Left colon (tissue), 2 donors: ENCODE results near the gene ASF1B. TPM values are rescaled to one million over a fixed set of nuclear protein-coding genes. Genes with fewer than 3 reads are reported as not detected.

ENCODE experiments used
- ATAC-seq: fragments of 200-7000 bp; cut with Tn5 transposase; one replicate; pipeline ENCODE4 v1.9.1; 2020; ENCODE audit warnings: mild to moderate bottlenecking, moderate library complexity
- DNase-seq, 2 donors: peaks; one replicate each; pipeline ENCODE4 v3.0.0-alpha.2; 2020
- intact Hi-C, 2 donors: fragments of 100-400 bp; cut with DNase I in 1 of 2; cut with micrococcal nuclease in 1 of 2; formaldehyde crosslinking; loops; one replicate each; pipeline versions ENCODE4 v1.11.2 to v1.14.0; 2022; cut with DNase I, micrococcal nuclease
- total RNA-seq, 2 donors: library from RNA; stranded (reverse); fragmentation: NEBNext Ultra II Directional; extraction: Animal tissue kit (Norgen Biotek cat#: 25700); gene quantifications; one replicate each; pipeline ENCODE4 v1.2.1, GENCODE V29; 2021
- donor health status: DM: no; HTN: no; CAD: no.
- donor health status: DM: yes; HTN: yes; CAD: no.

ASF1B gene
- total RNA-seq, 2 donors from 2014 or later = 6.5 to 12.5 TPM

- intact Hi-C loops = no loop called here
- ATAC-seq = no peak
These were observed 6.1 kb upstream of the ASF1B start for GRCh38 chr19:14142262-14143190.

GRCh38 chr19:14141041-14141440 lies 4.7 kb upstream of the ASF1B start:
- intact Hi-C loops = no loop called here
- DNase-seq = no peak
- ATAC-seq = no peak

More at GRCh38 chr19:14142262-14143190, 6.1 kb upstream of the ASF1B start:
- no peak for DNase-seq

- intact Hi-C loops = no loop called here
- DNase-seq (no peak), ATAC-seq (no peak)
These were observed 3.6 kb upstream of the ASF1B start for GRCh38 chr19:14139944-14140343.

GRCh38 chr19:14138576-14139265 lies 2.3 kb upstream of the ASF1B start:
- ATAC-seq = no peak
- intact Hi-C loops = no loop called here
- DNase-seq = no peak

GRCh38 chr19:14135985-14136508 lies 342 bp downstream of the ASF1B start:
- DNase-seq = peak in 1 of 2 donors; percentile 51
- intact Hi-C loops = no loop called here
- ATAC-seq = no peak

- DNase-seq (no peak), ATAC-seq (no peak)
- intact Hi-C loops = no loop called here
These were observed 1.0 kb downstream of the ASF1B start for GRCh38 chr19:14135355-14135754.

GRCh38 chr19:14127929-14128509 lies 8.4 kb downstream of the ASF1B start:
- ATAC-seq (peak; percentile 18), DNase-seq (no peak)
- intact Hi-C loops = no loop called here

GRCh38 chr19:14127176-14127575 lies 9.2 kb downstream of the ASF1B start:
- DNase-seq (no peak), ATAC-seq (no peak)
- intact Hi-C loops = no loop called here

- ATAC-seq = no peak
These were observed 13.5 kb downstream of the ASF1B start for GRCh38 chr19:14122924-14123323.

GRCh38 chr19:14120497-14120780 lies 15.9 kb downstream of the ASF1B start:
- DNase-seq (no peak), ATAC-seq (no peak)
- intact Hi-C loops = no loop called here

More at GRCh38 chr19:14122924-14123323, 13.5 kb downstream of the ASF1B start:
- no peak for DNase-seq
- intact Hi-C loops = no loop called here

GRCh38 chr19:14119644-14120496 lies 16.5 kb downstream of the ASF1B start:
- intact Hi-C loops = no loop called here
- ATAC-seq = no peak

GRCh38 chr19:14119146-14119545 lies 17.2 kb downstream of the ASF1B start:
- ATAC-seq = no peak
- intact Hi-C loops = no loop called here
- DNase-seq = no peak

More at GRCh38 chr19:14119644-14120496, 16.5 kb downstream of the ASF1B start:
- DNase-seq = no peak

- ATAC-seq (no peak), DNase-seq (peak; percentile 62 to 86)
- intact Hi-C loops = no loop called here
These were observed 18.0 kb downstream of the ASF1B start for GRCh38 chr19:14118165-14119051.

- ATAC-seq = peak; percentile 88
- peak; percentile 98 to 99 for DNase-seq
- intact Hi-C loops = no loop called here
These were observed 18.7 kb downstream of the ASF1B start, which contains the start of gene PRKACA for GRCh38 chr19:14117668-14118164. Gene PRKACA, minus strand, starts transcription at chr19:14117762. Its CDS starts 215 bp downstream, at chr19:14117547.

- intact Hi-C loops = no loop called here
- no peak for ATAC-seq
- peak; percentile 48 to 55 for DNase-seq
These were observed 19.3 kb downstream of the ASF1B start for GRCh38 chr19:14116918-14117578.

GRCh38 chr19:14116525-14116917 lies 19.9 kb downstream of the ASF1B start:
- ATAC-seq (no peak), DNase-seq (no peak)
- intact Hi-C loops = no loop called here

GRCh38 chr19:14115756-14116155 lies 20.6 kb downstream of the ASF1B start:
- intact Hi-C loops = no loop called here
- DNase-seq (no peak), ATAC-seq (no peak)
